Gastroesophageal sphincter (tissue), 4 donors: ENCODE measurements around the gene TOP1. TPM values are rescaled to one million over a fixed set of nuclear protein-coding genes. Genes with fewer than 3 reads are reported as not detected.

Experiments
- ATAC-seq: fragments of 150-250 bp; one replicate; pipeline ENCODE4 v1.9.1; 2016; ENCODE audit warnings: mild to moderate bottlenecking, moderate library complexity
- H3K27ac ChIP-seq, 4 donors: fragments of 200-600 bp; sonication (generic) in 3 of 4; 1 replicate in 3 of 4; 2 replicates in 1 of 4; pipeline ENCODE4 v1.5.1; 2016 to 2019
- H3K27me3 ChIP-seq: fragments of 200-600 bp; sonication (generic); one replicate; pipeline ENCODE4 v1.5.1; 2019
- H3K36me3 ChIP-seq, 2 donors: fragments of 200-600 bp; sonication (generic); one replicate each; pipeline ENCODE4 v1.5.1; 2019; ENCODE audit warnings: control low read depth in 1 of 2
- H3K4me1 ChIP-seq, 3 donors: fragments of 200-600 bp; sonication (generic); 1 replicate in 2 of 3; 2 replicates in 1 of 3; pipeline ENCODE4 v1.5.1; 2016 to 2019; ENCODE audit warnings: control low read depth in 2 of 3
- H3K4me3 ChIP-seq, 2 donors: fragments of 200-600 bp; sonication (generic); one replicate each; pipeline ENCODE4 v1.5.1; 2019; ENCODE audit warnings: mild to moderate bottlenecking in 1 of 2, moderate library complexity in 1 of 2
- H3K9me3 ChIP-seq, 3 donors: fragments of 200-600 bp; sonication (generic); one replicate each; pipeline ENCODE4 v1.5.1; 2017 to 2019; ENCODE audit warnings: control low read depth in 2 of 3
- EP300 ChIP-seq: sonication (generic); formaldehyde crosslinking; IDR thresholded peaks from one replicate; pipeline ENCODE4 v1.6.1; 2017; ENCODE audit warnings: antibody characterized with exemption, mild to moderate bottlenecking
- POLR2A ChIP-seq, 2 donors: fragments of 450-650 bp; IDR thresholded peaks; one replicate each; pipeline ENCODE4 v1.6.1; 2017; ENCODE audit warnings: antibody characterized with exemption in 2 of 2, mild to moderate bottlenecking in 2 of 2, moderate library complexity in 1 of 2
- POLR2AphosphoS5 ChIP-seq: sonication (generic); formaldehyde crosslinking; IDR thresholded peaks from one replicate; pipeline ENCODE4 v1.6.1; 2017; ENCODE audit warnings: antibody characterized with exemption
- WGBS, 2 donors: methylation state at CpG; one replicate each; pipeline ENCODE4 v1.1.5; 2018; ENCODE audit warnings: low coverage in 1 of 2; 5-methylcytosine and 5-hydroxymethylcytosine counted together
- total RNA-seq, 4 donors: library from RNA; depleted of rRNA; stranded (reverse); fragments of >200 nt; gene quantifications; one replicate each; pipeline ENCODE4 v1.1.0, GENCODE V29; 2016
- TF ChIP-seq, protein P1 (sequence below), 4 experiments: fragments of 200-600 bp in 2 of 4; fragments of 450-650 bp in 2 of 4; sonication (generic) in 1 of 4; IDR thresholded peaks; one replicate each; pipeline ENCODE4 v1.5.1; 2017 to 2019; ENCODE audit warnings: antibody characterized with exemption in 4 of 4, mild to moderate bottlenecking in 2 of 4, moderate library complexity in 2 of 4

TOP1 gene
- total RNA-seq, 4 donors from 2014 or later = 22.0 to 31.6 (median 28.8) TPM

- H3K4me1 ChIP-seq = peaks cover 0 to 78% (median 12%) of the 10 kb centered on the region in 3 donors
- TF ChIP-seq POLR2AphosphoS5 (no peak), POLR2A (IDR thresholded peaks at IDR 0.05) (no peak), EP300 (no peak)
- TF ChIP-seq, protein P1, sequence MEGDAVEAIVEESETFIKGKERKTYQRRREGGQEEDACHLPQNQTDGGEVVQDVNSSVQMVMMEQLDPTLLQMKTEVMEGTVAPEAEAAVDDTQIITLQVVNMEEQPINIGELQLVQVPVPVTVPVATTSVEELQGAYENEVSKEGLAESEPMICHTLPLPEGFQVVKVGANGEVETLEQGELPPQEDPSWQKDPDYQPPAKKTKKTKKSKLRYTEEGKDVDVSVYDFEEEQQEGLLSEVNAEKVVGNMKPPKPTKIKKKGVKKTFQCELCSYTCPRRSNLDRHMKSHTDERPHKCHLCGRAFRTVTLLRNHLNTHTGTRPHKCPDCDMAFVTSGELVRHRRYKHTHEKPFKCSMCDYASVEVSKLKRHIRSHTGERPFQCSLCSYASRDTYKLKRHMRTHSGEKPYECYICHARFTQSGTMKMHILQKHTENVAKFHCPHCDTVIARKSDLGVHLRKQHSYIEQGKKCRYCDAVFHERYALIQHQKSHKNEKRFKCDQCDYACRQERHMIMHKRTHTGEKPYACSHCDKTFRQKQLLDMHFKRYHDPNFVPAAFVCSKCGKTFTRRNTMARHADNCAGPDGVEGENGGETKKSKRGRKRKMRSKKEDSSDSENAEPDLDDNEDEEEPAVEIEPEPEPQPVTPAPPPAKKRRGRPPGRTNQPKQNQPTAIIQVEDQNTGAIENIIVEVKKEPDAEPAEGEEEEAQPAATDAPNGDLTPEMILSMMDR (IDR thresholded peaks at IDR 0.05) = no peak
- peak overlapping the region in 1 of 4 donors; percentile 1 for H3K27ac ChIP-seq
- WGBS, 2 donors = 71 to 74% methylated on average over 4 of the region's 6 CpGs
- H3K9me3 ChIP-seq = no peaks in the 10 kb centered on the region
- no peak for ATAC-seq
- peaks cover 0 to 35% of the 10 kb centered on the region in 2 donors for H3K36me3 ChIP-seq
- no peak overlapping the region for H3K4me3 ChIP-seq
- no peaks in the 10 kb centered on the region for H3K27me3 ChIP-seq
Measured at GRCh38 chr20:41158082-41158625, 129.5 kb downstream of the TOP1 start.

DNA sequence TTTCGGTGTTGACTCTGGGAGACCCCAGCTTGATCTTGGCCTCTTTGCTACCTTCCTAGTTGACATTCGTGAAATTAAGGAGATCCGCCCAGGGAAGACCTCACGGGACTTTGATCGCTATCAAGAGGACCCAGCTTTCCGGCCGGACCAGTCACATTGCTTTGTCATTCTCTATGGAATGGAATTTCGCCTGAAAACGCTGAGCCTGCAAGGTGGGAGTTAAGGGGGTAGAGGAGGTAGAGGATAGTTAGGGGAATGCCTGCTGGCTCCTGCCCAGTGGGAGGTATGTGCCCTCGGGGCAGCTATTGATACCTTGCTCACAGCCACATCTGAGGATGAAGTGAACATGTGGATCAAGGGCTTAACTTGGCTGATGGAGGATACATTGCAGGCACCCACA lies 130.9 kb downstream of the TOP1 start:
- no peak for ATAC-seq
- H3K4me1 ChIP-seq = peaks cover 0 to 64% (median 10%) of the 10 kb centered on the region in 3 donors
- H3K36me3 ChIP-seq = peaks cover 0 to 49% of the 10 kb centered on the region in 2 donors
- H3K9me3 ChIP-seq = no peaks in the 10 kb centered on the region
- no peaks in the 10 kb centered on the region for H3K27me3 ChIP-seq
- peak overlapping the region in 1 of 4 donors; percentile 39 for H3K27ac ChIP-seq
- no peak overlapping the region for H3K4me3 ChIP-seq
- TF ChIP-seq, protein P1 (IDR thresholded peaks at IDR 0.05) = no peak
- no peak for TF ChIP-seq POLR2AphosphoS5
- no peak for TF ChIP-seq POLR2A (IDR thresholded peaks at IDR 0.05)
- no peak for TF ChIP-seq EP300
- 76 to 96% methylated on average over 5 of the region's 10 CpGs for WGBS, 2 donors

DNA sequence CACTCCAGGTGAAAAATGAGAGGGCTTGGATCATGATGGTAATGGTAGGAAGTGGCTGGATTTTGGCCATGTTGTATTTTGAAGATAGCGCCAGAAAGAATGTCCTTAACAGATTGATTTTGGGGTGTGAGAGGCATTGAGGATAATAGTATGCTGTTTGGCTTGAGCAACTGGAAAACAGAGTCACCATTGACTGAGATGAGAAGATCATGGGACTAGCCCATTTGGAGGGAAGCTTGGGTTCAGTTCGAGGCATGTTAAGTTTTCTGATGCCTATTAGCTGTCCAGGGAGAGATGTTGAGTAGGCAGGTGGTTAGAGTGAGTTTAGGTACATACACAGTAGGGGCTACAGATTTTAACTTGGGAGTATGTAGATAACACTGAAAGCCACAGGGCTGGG lies 132.1 kb downstream of the TOP1 start:
- Histone ChIP-seq H3K9me3 (no peaks in the 10 kb centered on the region), H3K27me3 (no peaks in the 10 kb centered on the region), H3K4me1 (peaks cover 0 to 53% (median 4%) of the 10 kb centered on the region in 3 donors), H3K4me3 (no peak overlapping the region), H3K27ac (peak overlapping the region in 1 of 4 donors; percentile 39), H3K36me3 (peaks cover 0 to 60% of the 10 kb centered on the region in 2 donors)
- WGBS, 2 donors = 84 to 89% methylated on average over 2 of the region's 2 CpGs
- TF ChIP-seq POLR2AphosphoS5 (no peak), EP300 (no peak), POLR2A (IDR thresholded peaks at IDR 0.05) (no peak)
- TF ChIP-seq, protein P1 (IDR thresholded peaks at IDR 0.05) = no peak
- no peak for ATAC-seq

- peak overlapping the region in 2 of 4 donors; percentile 30 to 33 for H3K27ac ChIP-seq
- no peak overlapping the region for H3K4me3 ChIP-seq
- H3K9me3 ChIP-seq = no peaks in the 10 kb centered on the region
- H3K4me1 ChIP-seq = peaks cover 0 to 41% (median under 1%) of the 10 kb centered on the region in 3 donors
- WGBS, 2 donors = 17 to 50% methylated on average over 1 of the region's 1 CpG
- peaks cover 0 to 72% of the 10 kb centered on the region in 2 donors for H3K36me3 ChIP-seq
- TF ChIP-seq, protein P1 (IDR thresholded peaks at IDR 0.05) = no peak
- TF ChIP-seq EP300 (no peak), POLR2AphosphoS5 (no peak), POLR2A (IDR thresholded peaks at IDR 0.05) (no peak)
- no peak for ATAC-seq
- H3K27me3 ChIP-seq = no peaks in the 10 kb centered on the region
Measured at GRCh38 chr20:41161886-41162285, 133.3 kb downstream of the TOP1 start.

DNA sequence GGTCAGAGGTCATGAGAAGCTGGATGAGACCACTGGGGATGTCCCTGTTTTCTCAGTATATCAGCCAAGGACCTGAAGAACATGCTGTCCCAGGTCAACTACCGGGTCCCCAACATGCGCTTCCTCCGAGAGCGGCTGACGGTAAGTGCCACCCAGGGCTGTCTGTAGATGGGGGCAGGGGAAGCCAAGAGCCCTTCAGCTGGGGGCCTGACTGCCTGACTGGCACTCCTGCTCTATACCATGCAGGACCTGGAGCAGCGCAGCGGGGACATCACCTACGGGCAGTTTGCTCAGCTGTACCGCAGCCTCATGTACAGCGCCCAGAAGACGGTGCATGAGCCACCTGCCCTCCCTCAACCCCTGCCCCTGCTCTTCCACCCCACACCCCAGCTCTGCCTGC lies 133.8 kb downstream of the TOP1 start:
- Histone ChIP-seq H3K4me3 (no peak overlapping the region), H3K36me3 (peaks cover 0 to 77% of the 10 kb centered on the region in 2 donors), H3K9me3 (no peaks in the 10 kb centered on the region), H3K27me3 (no peaks in the 10 kb centered on the region), H3K4me1 (peaks cover 0 to 37% (median 0%) of the 10 kb centered on the region in 3 donors), H3K27ac (peak overlapping the region in 2 of 4 donors; percentile 30 to 33)
- ATAC-seq = no peak
- TF ChIP-seq, protein P1 (IDR thresholded peaks at IDR 0.05) = no peak
- TF ChIP-seq POLR2A (IDR thresholded peaks at IDR 0.05) = no peak
- TF ChIP-seq EP300 = no peak
- no peak for TF ChIP-seq POLR2AphosphoS5
- WGBS, 2 donors = 88 to 92% methylated on average over 2 to 3 of the region's 11 CpGs
